Measurements from ENCODE around the gene TSPAN4.

TSPAN4 gene

DNA sequence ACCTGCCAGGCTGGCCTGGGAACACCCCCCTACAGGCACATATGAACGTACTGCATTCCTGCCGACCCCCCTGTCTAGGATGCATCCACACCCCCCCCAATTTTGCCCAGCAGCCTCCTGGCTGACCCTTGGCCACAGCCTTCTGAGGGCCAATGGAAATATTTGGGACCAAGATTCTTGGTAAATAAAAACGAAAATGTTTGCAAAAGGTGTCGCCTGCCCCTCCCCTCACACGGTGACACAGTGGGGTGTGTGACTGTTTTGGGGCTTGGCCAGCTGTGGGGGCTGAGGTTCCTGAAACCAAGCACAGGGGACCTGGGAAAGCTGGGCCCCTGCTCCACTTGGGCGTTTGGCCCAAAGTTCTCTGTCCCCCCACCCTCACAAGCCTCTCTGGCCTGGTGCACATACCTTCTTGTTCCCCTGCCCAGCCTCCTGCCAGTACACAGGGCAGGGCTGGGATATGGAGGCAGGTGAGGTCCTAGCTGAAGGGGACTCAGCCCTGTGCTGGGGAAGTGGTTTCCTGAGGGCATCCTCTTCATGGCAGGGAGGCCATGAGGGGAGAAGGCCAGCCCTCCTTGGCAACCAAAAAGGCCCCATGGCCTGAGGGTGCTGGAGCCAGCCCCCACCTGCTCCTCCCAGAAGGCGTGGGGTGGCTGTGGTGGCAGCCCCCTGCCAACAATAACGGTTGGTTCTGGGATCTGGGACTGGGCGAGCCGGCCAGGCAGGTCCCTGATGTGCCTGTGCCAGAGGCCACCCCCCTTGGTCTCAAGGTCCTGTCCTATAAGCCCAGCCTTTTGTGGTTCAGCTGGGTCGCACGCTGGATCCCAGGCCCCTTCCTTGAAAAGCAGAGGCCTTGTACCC, 17.1 kb upstream of the TSPAN4 start:
- Mint-ChIP-seq H3K27me3 (ENCODE audit: low read depth) (peaks cover 27% of the 10 kb centered on the region), H3K9me3 (no peaks in the 10 kb centered on the region), H3K4me1 (ENCODE audit: low read depth) (peaks cover 17% of the 10 kb centered on the region), H3K4me3 (no peak overlapping the region), H3K27ac (no peak overlapping the region), H3K36me3 (ENCODE audit: low read depth) (peaks cover 10% of the 10 kb centered on the region)
- DNase-seq (ENCODE audit: low spot score): no peak

DNA sequence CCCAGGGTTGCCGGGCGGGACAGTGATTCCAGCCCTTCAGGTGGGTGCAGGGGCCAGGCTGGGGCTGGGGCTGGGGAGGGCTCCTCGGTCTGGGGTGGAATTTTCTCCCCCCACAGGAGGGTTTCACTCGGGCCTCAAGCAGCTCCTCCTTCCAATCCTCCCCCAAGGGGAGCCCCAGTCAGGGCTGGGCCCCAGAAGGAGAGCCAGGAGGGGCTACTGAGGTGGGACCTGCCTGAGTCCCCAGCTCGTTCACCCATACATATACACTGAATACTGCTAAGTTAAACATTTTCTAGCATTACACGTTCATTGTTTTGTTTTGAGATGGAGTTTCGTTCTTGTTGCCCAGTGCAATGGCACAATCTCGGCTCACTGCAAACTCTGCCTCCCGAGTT, 16.4 kb upstream of the TSPAN4 start:
- H3K4me3 Mint-ChIP-seq: peak overlapping the region; percentile 81
- H3K36me3 Mint-ChIP-seq (ENCODE audit: low read depth): peaks cover 10% of the 10 kb centered on the region
- peaks cover 12% of the 10 kb centered on the region for H3K4me1 Mint-ChIP-seq (ENCODE audit: low read depth)
- peaks cover 30% of the 10 kb centered on the region for H3K27me3 Mint-ChIP-seq (ENCODE audit: low read depth)
- peak overlapping the region; percentile 78 for H3K27ac Mint-ChIP-seq
- no peaks in the 10 kb centered on the region for H3K9me3 Mint-ChIP-seq
- no peak for DNase-seq (ENCODE audit: low spot score)

DNA sequence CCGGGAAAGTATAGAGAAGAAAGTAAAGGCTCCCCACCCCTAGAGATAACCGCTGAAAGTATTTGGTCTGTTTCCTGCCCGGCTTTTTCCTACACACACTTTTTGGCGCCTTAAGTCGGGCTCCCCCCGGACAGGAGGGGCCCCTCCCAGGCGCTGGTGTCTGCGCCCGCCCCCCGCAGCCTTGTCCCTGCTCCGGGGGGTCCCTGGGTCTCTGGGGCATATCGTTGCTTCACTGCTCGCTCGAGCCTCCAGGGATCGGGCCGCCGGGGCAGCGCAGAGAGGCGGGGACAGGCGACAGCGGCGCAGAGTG, 15.9 kb upstream of the TSPAN4 start:
- peak overlapping the region; percentile 78 for H3K27ac Mint-ChIP-seq
- H3K4me1 Mint-ChIP-seq (ENCODE audit: low read depth): peaks cover 12% of the 10 kb centered on the region
- DNase-seq (ENCODE audit: low spot score): no peak
- no peaks in the 10 kb centered on the region for H3K9me3 Mint-ChIP-seq
- peaks cover 36% of the 10 kb centered on the region for H3K27me3 Mint-ChIP-seq (ENCODE audit: low read depth)
- H3K36me3 Mint-ChIP-seq (ENCODE audit: low read depth): peaks cover 10% of the 10 kb centered on the region
- H3K4me3 Mint-ChIP-seq: peak overlapping the region; percentile 81

DNA sequence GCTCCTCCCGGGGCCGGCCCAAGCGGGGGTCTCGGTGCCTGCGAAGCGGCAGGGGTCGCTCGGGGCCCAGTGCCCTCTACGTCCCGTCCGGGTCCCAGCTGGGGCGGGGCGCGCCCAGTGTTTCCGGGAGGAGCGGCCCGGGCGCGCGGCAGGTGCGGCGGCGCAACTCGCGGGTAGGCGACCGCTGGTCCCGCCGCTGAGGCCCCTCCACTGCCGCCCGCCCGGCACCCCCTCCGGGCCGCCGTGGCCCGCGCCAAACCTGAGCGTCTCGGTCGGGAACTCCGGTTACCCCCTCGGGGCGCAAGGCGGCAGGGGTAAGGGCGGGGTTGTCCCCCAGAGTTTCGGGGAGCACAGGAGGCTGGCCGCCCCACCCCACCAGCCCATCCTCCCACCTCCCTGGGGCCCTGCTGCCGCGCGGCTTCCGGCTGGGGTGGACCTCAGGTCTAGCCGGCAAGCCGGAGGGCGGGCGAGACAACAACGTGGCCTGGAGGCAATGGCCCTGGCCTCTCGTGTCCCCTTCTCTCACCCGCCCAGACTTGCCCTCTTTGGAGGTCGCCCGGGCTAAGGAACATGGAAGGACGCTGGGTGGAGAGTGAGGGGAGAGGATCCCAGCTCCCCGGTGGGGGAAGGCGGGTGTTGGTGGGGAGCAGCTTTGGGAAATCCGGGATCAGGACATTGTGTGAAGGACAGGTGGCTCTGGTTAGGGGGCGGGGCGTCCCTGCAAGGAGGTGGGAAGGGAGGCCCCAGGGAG, 15.3 kb upstream of the TSPAN4 start:
- peak overlapping the region; percentile 76 for H3K4me3 Mint-ChIP-seq
- peaks cover 37% of the 10 kb centered on the region for H3K27me3 Mint-ChIP-seq (ENCODE audit: low read depth)
- H3K9me3 Mint-ChIP-seq: no peaks in the 10 kb centered on the region
- DNase-seq (ENCODE audit: low spot score): no peak
- peaks cover 12% of the 10 kb centered on the region for H3K4me1 Mint-ChIP-seq (ENCODE audit: low read depth)
- H3K27ac Mint-ChIP-seq: peak overlapping the region; percentile 21
- peaks cover 10% of the 10 kb centered on the region for H3K36me3 Mint-ChIP-seq (ENCODE audit: low read depth)

DNA sequence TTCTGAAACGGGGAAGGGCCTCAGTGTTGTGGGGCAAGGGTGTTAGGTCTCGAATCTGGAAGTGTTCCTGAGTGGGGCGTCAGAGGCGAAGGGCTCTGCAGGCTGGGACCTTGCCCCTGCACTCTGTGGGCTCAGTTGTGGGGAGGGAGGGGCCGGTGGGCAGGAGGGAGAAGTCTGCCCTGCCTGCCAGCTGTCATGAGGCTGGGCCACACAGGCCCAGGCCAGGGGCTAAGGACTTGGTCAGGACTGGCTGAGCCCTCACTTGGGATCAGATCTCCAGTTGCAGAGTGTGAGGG, 14.8 kb upstream of the TSPAN4 start, which contains the start of gene CRACR2B:
Gene CRACR2B, plus strand, starts transcription at position 23 of the 296 bp plus-strand sequence. CDS start 689 bp downstream, outside the sequence.
- H3K27ac Mint-ChIP-seq: peak within 1 kb of the TSS; percentile 78
- peaks cover 10% of the 10 kb centered on the region for H3K36me3 Mint-ChIP-seq (ENCODE audit: low read depth)
- no peak for DNase-seq (ENCODE audit: low spot score)
- H3K4me3 Mint-ChIP-seq: peak within 1 kb of the TSS; percentile 81
- H3K27me3 Mint-ChIP-seq (ENCODE audit: low read depth): peaks cover 37% of the 10 kb centered on the region
- H3K4me1 Mint-ChIP-seq (ENCODE audit: low read depth): peaks cover 12% of the 10 kb centered on the region
- H3K9me3 Mint-ChIP-seq: no peaks in the 10 kb centered on the region

DNA sequence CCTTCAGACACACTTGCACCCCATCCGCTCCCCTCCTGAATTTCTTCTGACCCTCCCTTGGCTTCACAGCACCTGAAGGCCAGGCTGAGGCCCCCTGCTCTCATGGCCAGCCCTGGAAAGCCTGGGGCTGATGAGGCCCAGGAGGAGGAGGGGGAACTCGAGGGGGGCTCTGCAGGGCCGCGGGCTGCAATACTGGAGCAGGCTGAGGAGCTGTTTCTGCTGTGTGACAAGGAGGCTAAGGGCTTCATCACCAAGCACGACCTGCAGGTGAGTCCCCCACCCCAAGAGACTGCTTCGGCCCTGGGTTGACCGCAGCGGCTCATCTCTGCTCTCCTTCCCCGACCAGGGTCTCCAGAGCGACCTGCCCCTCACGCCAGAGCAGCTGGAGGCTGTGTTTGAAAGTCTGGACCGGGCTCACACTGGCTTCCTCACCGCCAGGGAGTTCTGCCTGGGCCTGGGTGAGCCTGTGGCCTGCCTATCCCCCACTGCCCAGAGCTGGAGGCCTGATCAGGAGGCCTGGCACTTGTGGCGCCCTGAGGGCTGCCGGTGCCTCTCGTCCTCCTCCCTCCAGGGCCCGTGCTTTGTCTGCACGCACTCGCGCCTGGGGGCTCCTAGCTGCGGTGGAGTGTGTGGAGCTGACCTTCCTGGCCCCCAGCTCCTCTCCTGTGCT, 14.0 kb upstream of the TSPAN4 start:
- DNase-seq (ENCODE audit: low spot score): no peak
- Mint-ChIP-seq H3K27ac (no peak overlapping the region), H3K4me1 (ENCODE audit: low read depth) (peaks cover 12% of the 10 kb centered on the region), H3K4me3 (peak overlapping the region; percentile 76), H3K36me3 (ENCODE audit: low read depth) (peaks cover 9% of the 10 kb centered on the region), H3K9me3 (no peaks in the 10 kb centered on the region), H3K27me3 (ENCODE audit: low read depth) (peaks cover 37% of the 10 kb centered on the region)

DNA sequence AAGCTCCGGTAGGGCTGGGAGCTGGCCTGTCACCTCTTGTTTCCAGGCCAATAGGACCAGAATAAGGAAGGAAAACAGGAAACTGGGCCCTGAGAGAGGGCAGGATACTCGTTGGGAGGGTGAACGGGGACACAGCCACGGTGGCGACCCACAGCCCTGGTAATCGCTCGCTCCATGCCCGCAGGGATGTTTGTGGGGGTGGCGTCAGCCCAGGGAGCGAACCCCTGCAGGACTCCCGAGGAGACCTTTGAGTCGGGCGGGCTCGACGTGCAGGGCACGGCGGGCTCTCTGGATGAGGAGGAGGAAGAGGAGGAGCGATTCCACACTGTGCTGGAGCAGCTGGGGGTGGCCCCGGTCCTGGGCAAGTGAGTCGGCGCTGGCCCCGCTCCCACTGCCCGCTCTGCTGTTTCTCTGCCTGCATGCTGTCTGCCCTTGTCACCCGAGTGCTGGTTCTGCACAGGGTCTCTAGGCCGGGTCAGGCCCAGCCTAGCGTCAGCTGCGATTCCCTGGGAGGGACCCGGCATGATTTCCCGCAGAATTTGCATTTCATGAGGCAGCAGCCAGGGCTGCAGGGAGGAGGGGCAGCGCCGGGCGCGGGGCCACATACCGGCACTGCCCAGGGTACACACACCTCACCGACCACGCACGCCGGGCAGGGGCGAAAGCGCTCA, 13.3 kb upstream of the TSPAN4 start:
- Mint-ChIP-seq H3K4me1 (ENCODE audit: low read depth) (peaks cover 14% of the 10 kb centered on the region), H3K4me3 (peak overlapping the region; percentile 36), H3K36me3 (ENCODE audit: low read depth) (peaks cover 9% of the 10 kb centered on the region), H3K27me3 (ENCODE audit: low read depth) (peaks cover 37% of the 10 kb centered on the region), H3K27ac (no peak overlapping the region), H3K9me3 (no peaks in the 10 kb centered on the region)
- no peak for DNase-seq (ENCODE audit: low spot score)

DNA sequence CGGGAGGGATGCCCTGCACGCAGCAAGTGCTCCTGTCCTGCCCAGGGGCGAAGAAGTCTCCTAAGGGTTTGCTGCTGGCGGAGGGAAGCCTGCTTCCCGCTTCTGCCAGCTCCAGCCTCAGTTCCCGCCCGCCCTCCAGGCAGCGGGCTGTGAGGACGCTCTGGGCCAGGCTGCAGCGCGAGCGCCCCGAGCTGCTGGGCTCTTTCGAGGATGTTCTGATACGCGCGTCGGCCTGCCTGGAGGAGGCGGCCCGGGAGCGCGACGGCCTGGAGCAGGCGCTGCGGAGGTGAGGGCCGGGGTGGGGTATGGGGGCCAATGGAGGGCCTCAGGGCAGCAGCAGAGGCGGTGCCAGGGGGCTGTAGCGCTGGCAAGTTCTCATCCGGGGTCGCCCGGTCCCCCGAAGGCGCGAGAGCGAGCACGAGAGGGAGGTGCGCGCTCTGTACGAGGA, 12.8 kb upstream of the TSPAN4 start:
- no peaks in the 10 kb centered on the region for H3K9me3 Mint-ChIP-seq
- H3K4me1 Mint-ChIP-seq (ENCODE audit: low read depth): peaks cover 14% of the 10 kb centered on the region
- peak overlapping the region; percentile 36 for H3K4me3 Mint-ChIP-seq
- H3K36me3 Mint-ChIP-seq (ENCODE audit: low read depth): peaks cover 6% of the 10 kb centered on the region
- peaks cover 37% of the 10 kb centered on the region for H3K27me3 Mint-ChIP-seq (ENCODE audit: low read depth)
- H3K27ac Mint-ChIP-seq: no peak overlapping the region
- no peak for DNase-seq (ENCODE audit: low spot score)

DNA sequence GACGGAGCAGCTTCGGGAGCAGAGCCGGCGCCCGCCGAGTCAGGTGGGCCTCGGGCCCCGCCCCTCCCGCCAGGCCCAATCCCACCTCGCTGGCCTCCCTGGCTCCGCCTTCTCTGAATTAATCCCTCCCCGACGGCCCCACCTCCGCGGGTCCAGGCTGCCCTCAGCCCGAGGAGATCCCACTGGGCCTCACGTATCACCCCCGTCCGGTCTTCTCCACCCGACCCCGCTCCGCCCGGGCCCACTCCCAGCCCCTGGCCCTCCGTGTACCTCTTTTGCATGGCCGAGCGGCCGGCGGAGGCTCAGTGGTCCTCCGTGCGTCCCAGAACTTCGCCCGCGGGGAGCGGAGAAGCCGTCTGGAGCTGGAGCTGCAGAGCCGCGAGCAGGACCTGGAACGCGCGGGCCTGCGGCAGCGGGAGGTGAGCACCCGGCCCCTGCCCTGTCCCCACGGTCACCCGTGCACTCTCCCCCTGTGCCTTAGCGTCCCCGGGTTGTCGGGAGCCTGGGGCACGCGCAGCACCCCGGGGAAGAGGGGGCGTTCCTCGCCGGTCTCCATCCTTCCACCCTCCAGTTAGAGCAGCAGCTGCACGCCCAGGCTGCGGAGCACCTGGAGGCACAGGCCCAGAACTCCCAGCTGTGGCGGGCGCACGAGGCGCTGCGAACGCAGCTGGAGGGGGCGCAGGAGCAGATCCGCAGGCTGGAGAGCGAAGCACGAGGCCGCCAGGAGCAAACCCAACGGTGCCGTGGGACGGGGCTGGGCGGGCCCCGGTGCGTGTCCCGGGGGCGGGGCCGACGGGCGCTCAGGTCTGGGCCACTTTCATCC, 12.1 kb upstream of the TSPAN4 start:
- H3K27ac Mint-ChIP-seq: no peak overlapping the region
- H3K36me3 Mint-ChIP-seq (ENCODE audit: low read depth): peaks cover under 1% of the 10 kb centered on the region
- H3K27me3 Mint-ChIP-seq (ENCODE audit: low read depth): peaks cover 37% of the 10 kb centered on the region
- DNase-seq (ENCODE audit: low spot score): peak; percentile 53
- peaks cover 14% of the 10 kb centered on the region for H3K4me1 Mint-ChIP-seq (ENCODE audit: low read depth)
- no peaks in the 10 kb centered on the region for H3K9me3 Mint-ChIP-seq
- H3K4me3 Mint-ChIP-seq: peak overlapping the region; percentile 9

DNA sequence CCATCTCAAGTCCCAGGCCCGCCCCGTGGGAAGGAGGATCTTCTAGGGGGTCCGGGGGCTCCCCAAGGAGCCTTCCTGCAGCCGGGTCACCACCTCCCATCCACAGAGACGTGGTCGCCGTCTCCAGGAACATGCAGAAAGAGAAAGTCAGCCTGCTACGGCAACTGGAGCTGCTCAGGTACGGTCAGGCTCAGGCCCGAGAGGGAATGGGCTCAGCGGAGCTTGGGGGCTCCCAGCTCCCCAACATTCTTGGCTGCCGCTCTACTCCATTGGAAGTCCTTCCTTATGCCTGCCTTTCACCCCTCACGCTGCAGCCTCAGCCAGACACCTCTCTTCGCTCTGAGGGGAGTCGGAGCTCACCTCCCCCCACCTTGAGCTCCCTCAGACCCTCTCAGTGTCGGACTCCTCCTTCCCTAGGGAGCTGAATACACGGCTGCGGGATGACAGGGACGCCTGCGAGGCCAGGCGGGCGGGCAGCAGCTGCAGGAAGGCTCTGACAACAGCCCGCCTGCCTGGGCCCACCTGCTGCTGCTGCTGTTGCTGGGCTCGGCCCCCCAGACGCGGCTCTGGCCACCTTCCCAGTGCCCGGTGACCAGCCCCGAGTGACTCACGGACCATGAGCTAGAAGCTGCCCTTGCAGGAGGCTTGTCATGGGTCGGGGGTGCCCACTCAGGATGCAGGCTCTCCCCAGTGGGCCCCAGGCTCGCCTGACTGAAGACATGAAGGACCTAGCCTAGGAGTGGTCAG, 11.4 kb upstream of the TSPAN4 start:
- Mint-ChIP-seq H3K9me3 (no peaks in the 10 kb centered on the region), H3K36me3 (ENCODE audit: low read depth) (no peaks in the 10 kb centered on the region), H3K27ac (no peak overlapping the region), H3K4me1 (ENCODE audit: low read depth) (peaks cover 14% of the 10 kb centered on the region), H3K4me3 (peak overlapping the region; percentile 38), H3K27me3 (ENCODE audit: low read depth) (peaks cover 37% of the 10 kb centered on the region)
- DNase-seq (ENCODE audit: low spot score): no peak

DNA sequence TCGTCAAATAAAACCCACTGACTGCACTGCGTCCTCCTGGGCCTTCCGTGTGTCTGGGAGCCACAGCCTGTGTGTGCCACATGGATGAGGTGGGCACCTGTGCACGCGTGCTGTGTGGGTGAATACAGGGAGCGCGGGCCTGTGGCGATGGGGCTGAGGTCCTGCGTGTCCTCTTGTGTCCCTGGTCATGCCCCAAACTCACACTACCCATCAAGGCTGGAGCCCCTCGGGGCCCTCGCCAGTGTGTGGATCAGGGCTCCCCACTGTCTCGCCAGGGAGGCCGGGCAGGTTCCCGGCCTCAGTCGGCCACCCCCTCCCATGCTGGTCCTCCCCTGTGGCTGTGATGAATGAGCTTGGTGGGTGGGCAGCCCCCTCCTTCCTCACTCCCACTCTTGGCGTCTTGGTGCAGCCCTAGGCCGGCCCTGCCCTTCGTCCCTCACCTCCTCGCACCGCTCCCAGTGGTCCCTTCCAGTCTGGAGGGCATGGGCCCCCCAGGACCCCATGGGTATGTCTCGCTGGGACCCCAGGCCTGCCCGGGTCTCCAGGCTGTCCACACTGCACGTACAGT, 10.6 kb upstream of the TSPAN4 start:
- Mint-ChIP-seq H3K36me3 (ENCODE audit: low read depth) (no peaks in the 10 kb centered on the region), H3K4me3 (peak overlapping the region; percentile 32), H3K27ac (no peak overlapping the region), H3K9me3 (no peaks in the 10 kb centered on the region), H3K27me3 (ENCODE audit: low read depth) (peaks cover 37% of the 10 kb centered on the region), H3K4me1 (ENCODE audit: low read depth) (peaks cover 14% of the 10 kb centered on the region)
- DNase-seq (ENCODE audit: low spot score): no peak

DNA sequence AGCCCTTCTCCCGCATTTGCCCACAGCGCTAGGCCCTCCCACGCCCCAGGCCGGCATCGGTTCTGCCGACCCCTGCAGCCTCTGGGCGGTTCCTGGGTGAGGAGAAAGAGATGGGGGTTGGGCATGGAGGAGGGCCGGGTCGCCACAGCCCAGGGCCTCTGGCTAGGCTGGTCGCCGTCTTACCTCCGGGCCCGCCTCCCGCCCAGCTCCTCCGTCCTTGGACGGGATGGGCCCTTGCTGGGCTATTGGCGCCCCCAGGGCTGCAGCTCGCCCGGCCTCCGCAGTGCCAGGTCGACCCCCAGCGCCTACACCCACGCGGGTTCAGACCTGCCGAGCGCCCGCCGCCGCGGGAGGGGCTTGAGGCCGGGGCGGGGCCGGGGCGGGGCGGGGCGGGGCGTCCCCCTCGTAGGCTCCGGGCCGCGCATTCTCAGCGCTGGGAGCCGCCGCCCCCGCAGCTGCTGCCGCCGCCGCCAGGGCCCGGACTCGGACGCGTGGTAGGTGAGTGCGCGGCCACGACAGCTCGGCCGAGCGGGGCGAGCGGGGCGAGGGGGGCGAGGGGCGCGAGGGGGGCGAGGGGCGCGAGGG, 10.0 kb upstream of the TSPAN4 start, which contains the start of gene CD151:
Gene CD151, plus strand, starts transcription at position 424 of the 585 bp plus-strand sequence. CDS start 3,118 bp downstream, outside the sequence.
- peak; percentile 62 for DNase-seq (ENCODE audit: low spot score)
- Mint-ChIP-seq H3K36me3 (ENCODE audit: low read depth) (peaks cover 3% of the 10 kb centered on the region), H3K27ac (no peak within 1 kb of the TSS), H3K4me1 (ENCODE audit: low read depth) (peaks cover 12% of the 10 kb centered on the region), H3K27me3 (ENCODE audit: low read depth) (peaks cover 36% of the 10 kb centered on the region), H3K9me3 (no peaks in the 10 kb centered on the region), H3K4me3 (peak within 1 kb of the TSS; percentile 60)

Measured in T-helper 2 cell treated with Interferon-gamma antibody and Interleukin-4, amounts not matched to agents 5 μg/mL and 100 μg/mL, for 36 hours (primary cell).